ENCODE measurements around the gene KIF9.

The KIF9 gene

GRCh38 chr3:47283193-47283537, 566 bp upstream of the KIF9 start (continued):
- no peak for TF ChIP-seq BACH2 (CRISPR knock-in tag; IDR thresholded peaks at IDR 0.05; ENCODE audit: borderline replicate concordance)
- TF ChIP-seq TOX (CRISPR knock-in tag; IDR thresholded peaks at IDR 0.05; ENCODE audit: borderline replicate concordance): no peak
- TF ChIP-seq ZNF70 (CRISPR knock-in tag; IDR thresholded peaks at IDR 0.05): no peak
- no peak for TF ChIP-seq ISL1 (CRISPR knock-in tag; IDR thresholded peaks at IDR 0.05)
- TF ChIP-seq CSRNP3 (CRISPR knock-in tag; IDR thresholded peaks at IDR 0.05): no peak
- TF ChIP-seq TCF4 (CRISPR knock-in tag; IDR thresholded peaks at IDR 0.05; ENCODE audit: borderline replicate concordance): no peak
- TF ChIP-seq GLIS3 (CRISPR knock-in tag; IDR thresholded peaks at IDR 0.05): no peak

GRCh38 chr3:47280519-47280918, 2.1 kb downstream of the KIF9 start:
- no peak for TF ChIP-seq PPARA (CRISPR knock-in tag; IDR thresholded peaks at IDR 0.05; ENCODE audit: borderline replicate concordance)
- TF ChIP-seq POU6F1 (CRISPR knock-in tag; IDR thresholded peaks at IDR 0.05; ENCODE audit: borderline replicate concordance, low read depth): no peak
- TF ChIP-seq TCF4 (CRISPR knock-in tag; IDR thresholded peaks at IDR 0.05; ENCODE audit: borderline replicate concordance): no peak
- TF ChIP-seq, protein P1, sequence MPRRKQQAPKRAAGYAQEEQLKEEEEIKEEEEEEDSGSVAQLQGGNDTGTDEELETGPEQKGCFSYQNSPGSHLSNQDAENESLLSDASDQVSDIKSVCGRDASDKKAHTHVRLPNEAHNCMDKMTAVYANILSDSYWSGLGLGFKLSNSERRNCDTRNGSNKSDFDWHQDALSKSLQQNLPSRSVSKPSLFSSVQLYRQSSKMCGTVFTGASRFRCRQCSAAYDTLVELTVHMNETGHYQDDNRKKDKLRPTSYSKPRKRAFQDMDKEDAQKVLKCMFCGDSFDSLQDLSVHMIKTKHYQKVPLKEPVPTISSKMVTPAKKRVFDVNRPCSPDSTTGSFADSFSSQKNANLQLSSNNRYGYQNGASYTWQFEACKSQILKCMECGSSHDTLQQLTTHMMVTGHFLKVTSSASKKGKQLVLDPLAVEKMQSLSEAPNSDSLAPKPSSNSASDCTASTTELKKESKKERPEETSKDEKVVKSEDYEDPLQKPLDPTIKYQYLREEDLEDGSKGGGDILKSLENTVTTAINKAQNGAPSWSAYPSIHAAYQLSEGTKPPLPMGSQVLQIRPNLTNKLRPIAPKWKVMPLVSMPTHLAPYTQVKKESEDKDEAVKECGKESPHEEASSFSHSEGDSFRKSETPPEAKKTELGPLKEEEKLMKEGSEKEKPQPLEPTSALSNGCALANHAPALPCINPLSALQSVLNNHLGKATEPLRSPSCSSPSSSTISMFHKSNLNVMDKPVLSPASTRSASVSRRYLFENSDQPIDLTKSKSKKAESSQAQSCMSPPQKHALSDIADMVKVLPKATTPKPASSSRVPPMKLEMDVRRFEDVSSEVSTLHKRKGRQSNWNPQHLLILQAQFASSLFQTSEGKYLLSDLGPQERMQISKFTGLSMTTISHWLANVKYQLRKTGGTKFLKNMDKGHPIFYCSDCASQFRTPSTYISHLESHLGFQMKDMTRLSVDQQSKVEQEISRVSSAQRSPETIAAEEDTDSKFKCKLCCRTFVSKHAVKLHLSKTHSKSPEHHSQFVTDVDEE (CRISPR knock-in tag; IDR thresholded peaks at IDR 0.05): no peak
- TF ChIP-seq CSDC2 (CRISPR knock-in tag; IDR thresholded peaks at IDR 0.05): no peak
- no peak for TF ChIP-seq ZFP3 (CRISPR knock-in tag; IDR thresholded peaks at IDR 0.05)
- no peak for TF ChIP-seq SNAI2 (CRISPR knock-in tag; IDR thresholded peaks at IDR 0.05)
- TF ChIP-seq ZNF70 (CRISPR knock-in tag; IDR thresholded peaks at IDR 0.05): no peak
- TF ChIP-seq ISL1 (CRISPR knock-in tag; IDR thresholded peaks at IDR 0.05): no peak
- no peak for TF ChIP-seq GLIS3 (CRISPR knock-in tag; IDR thresholded peaks at IDR 0.05)
- TF ChIP-seq RARB (CRISPR knock-in tag; IDR thresholded peaks at IDR 0.05): no peak
- no peak for TF ChIP-seq ESRRG (CRISPR knock-in tag; IDR thresholded peaks at IDR 0.05)
- TF ChIP-seq ZNF565 (CRISPR knock-in tag; conservative IDR thresholded peaks at IDR 0.05; ENCODE audit: low read depth): no peak
- TF ChIP-seq OSR1 (CRISPR knock-in tag; IDR thresholded peaks at IDR 0.05): no peak
- no peak for TF ChIP-seq ZFP30 (CRISPR knock-in tag; IDR thresholded peaks at IDR 0.05)
- no peak for TF ChIP-seq ARNTL (CRISPR knock-in tag; IDR thresholded peaks at IDR 0.05; ENCODE audit: borderline replicate concordance, low read depth)
- ATAC-seq: no peak

DNA sequence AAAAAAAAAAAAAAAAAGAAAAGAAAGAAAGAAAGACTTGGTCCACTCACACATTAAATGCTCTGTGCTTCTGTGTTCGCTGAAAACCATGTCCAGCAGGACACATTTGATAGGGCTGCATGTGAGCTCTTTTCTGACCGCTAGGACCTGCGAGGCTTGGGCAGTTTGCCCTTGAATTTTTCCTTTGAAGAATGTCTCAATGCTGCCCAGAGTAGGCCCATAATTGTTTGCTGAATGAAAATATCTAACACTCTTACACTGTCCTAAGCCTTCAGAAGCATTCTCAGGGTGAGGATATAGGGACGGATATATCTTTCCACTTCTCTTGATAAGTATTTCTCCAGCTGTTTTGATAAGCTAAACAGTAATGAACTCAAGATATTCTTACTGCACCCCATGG, 6.0 kb downstream of the KIF9 start:
- ATAC-seq: no peak
- TF ChIP-seq, protein P1 (CRISPR knock-in tag; IDR thresholded peaks at IDR 0.05): no peak
- TF ChIP-seq BACH2 (CRISPR knock-in tag; IDR thresholded peaks at IDR 0.05; ENCODE audit: borderline replicate concordance) (no peak), SNAI2 (CRISPR knock-in tag; IDR thresholded peaks at IDR 0.05) (no peak), ZC3H10 (CRISPR knock-in tag; IDR thresholded peaks at IDR 0.05) (no peak), CREB5 (CRISPR knock-in tag; IDR thresholded peaks at IDR 0.05; ENCODE audit: low read depth) (no peak), ARNTL (CRISPR knock-in tag; IDR thresholded peaks at IDR 0.05; ENCODE audit: borderline replicate concordance, low read depth) (no peak), ZNF70 (CRISPR knock-in tag; IDR thresholded peaks at IDR 0.05) (no peak), ZFP3 (CRISPR knock-in tag; IDR thresholded peaks at IDR 0.05) (no peak), CSRNP3 (CRISPR knock-in tag; IDR thresholded peaks at IDR 0.05) (no peak), ESRRG (CRISPR knock-in tag; IDR thresholded peaks at IDR 0.05) (no peak), OSR1 (CRISPR knock-in tag; IDR thresholded peaks at IDR 0.05) (no peak), ZNF565 (CRISPR knock-in tag; conservative IDR thresholded peaks at IDR 0.05; ENCODE audit: low read depth) (no peak), PPARA (CRISPR knock-in tag; IDR thresholded peaks at IDR 0.05; ENCODE audit: borderline replicate concordance) (no peak), ISL1 (CRISPR knock-in tag; IDR thresholded peaks at IDR 0.05) (no peak)
- TF ChIP-seq, protein P2, sequence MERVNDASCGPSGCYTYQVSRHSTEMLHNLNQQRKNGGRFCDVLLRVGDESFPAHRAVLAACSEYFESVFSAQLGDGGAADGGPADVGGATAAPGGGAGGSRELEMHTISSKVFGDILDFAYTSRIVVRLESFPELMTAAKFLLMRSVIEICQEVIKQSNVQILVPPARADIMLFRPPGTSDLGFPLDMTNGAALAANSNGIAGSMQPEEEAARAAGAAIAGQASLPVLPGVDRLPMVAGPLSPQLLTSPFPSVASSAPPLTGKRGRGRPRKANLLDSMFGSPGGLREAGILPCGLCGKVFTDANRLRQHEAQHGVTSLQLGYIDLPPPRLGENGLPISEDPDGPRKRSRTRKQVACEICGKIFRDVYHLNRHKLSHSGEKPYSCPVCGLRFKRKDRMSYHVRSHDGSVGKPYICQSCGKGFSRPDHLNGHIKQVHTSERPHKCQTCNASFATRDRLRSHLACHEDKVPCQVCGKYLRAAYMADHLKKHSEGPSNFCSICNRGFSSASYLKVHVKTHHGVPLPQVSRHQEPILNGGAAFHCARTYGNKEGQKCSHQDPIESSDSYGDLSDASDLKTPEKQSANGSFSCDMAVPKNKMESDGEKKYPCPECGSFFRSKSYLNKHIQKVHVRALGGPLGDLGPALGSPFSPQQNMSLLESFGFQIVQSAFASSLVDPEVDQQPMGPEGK (CRISPR knock-in tag; IDR thresholded peaks at IDR 0.05; ENCODE audit: borderline replicate concordance): no peak
